LNCAP (cell line): ENCODE results near the gene CAMTA1.

Source experiments
- TF ChIP-seq, protein P1 (sequence below): fragments of 450-650 bp; IDR thresholded peaks from 2 replicates; pipeline ENCODE4 v1.5.1; 2017; ENCODE audit warnings: mild to moderate bottlenecking

Gene CAMTA1

DNA sequence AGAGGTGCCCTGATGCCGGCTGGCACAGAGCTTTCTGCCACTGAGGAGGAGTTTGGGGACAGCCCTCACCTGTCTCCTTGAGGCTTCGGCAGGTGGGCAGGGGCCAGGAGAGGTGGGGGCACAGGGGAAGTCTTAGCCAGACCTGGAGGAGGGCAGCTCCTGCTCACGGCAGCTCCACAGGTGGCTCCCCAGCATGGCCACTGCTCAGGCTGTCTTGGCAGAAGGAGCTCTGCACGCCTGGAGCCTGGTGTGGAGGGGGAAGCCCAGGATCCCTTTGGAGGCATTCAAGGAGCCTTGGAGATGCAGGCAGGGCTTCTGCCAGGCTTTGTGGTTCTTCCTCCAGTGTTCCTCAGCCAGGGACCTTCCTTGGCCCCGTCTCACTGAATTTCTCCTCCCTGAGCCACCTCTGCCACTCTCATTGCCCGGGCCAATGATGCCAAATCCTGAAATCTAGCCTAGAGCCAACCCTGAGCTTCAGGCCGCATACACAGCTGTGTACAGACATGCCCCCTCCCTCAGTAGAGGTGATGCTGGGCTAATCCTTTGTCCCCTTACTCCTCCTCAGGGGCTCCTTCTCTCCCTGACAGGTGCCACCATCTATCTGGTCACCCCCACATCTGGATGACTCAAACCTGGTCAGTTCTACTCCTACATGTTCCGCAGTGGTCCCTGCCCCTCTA lies 734.1 kb downstream of the CAMTA1 start:
- TF ChIP-seq, protein P1, sequence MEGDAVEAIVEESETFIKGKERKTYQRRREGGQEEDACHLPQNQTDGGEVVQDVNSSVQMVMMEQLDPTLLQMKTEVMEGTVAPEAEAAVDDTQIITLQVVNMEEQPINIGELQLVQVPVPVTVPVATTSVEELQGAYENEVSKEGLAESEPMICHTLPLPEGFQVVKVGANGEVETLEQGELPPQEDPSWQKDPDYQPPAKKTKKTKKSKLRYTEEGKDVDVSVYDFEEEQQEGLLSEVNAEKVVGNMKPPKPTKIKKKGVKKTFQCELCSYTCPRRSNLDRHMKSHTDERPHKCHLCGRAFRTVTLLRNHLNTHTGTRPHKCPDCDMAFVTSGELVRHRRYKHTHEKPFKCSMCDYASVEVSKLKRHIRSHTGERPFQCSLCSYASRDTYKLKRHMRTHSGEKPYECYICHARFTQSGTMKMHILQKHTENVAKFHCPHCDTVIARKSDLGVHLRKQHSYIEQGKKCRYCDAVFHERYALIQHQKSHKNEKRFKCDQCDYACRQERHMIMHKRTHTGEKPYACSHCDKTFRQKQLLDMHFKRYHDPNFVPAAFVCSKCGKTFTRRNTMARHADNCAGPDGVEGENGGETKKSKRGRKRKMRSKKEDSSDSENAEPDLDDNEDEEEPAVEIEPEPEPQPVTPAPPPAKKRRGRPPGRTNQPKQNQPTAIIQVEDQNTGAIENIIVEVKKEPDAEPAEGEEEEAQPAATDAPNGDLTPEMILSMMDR = no peak

DNA sequence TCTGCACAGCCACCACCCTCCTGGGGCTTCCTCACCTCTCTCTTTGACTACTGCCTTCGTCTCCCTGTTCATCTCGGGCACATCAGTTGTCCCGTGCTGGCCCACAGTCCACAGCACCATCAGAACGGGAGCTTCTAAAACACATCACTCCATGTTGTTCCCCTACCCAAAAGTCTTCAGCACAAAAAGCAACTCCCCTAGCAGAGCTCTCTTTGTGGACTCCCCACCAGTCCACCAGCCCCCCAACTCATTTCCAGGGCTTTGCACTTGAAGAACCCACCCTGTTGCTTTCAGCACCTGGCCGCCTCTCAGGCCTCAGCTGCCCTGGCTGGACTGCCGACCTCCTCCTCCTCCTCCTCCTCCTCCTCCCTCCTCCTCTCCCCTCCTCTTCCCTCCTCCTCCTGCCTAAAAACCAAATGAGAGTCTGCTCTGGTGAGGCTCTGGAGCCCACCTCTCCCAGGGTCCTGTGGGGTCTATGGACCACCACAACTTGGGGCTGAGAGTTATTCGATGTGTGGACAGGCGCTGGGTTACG lies 734.7 kb downstream of the CAMTA1 start:
- TF ChIP-seq, protein P1 = no peak

DNA sequence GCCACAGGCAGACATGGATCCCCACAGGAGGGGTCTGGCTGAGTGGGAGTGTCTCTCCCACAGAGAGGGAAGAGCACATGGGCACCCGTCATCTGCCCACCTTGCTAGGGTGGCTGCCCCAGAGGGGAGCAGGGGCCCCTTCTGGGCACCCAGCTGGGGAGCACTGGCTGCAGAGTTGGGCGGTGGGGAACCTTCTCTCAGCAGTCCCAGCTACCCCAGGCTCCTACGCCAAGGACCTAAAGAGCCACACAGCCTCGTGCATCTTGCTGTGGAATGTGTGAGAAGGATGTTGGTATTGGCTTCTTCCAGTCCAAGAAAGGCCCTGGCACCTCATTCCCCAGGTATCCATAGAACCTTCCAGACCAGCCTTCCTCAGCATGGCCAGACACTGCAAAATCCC lies 735.2 kb downstream of the CAMTA1 start:
- TF ChIP-seq, protein P1 = no peak

- TF ChIP-seq, protein P1 = no peak
Measured at GRCh38 chr1:7524341-7525337, 739.4 kb downstream of the CAMTA1 start.

DNA sequence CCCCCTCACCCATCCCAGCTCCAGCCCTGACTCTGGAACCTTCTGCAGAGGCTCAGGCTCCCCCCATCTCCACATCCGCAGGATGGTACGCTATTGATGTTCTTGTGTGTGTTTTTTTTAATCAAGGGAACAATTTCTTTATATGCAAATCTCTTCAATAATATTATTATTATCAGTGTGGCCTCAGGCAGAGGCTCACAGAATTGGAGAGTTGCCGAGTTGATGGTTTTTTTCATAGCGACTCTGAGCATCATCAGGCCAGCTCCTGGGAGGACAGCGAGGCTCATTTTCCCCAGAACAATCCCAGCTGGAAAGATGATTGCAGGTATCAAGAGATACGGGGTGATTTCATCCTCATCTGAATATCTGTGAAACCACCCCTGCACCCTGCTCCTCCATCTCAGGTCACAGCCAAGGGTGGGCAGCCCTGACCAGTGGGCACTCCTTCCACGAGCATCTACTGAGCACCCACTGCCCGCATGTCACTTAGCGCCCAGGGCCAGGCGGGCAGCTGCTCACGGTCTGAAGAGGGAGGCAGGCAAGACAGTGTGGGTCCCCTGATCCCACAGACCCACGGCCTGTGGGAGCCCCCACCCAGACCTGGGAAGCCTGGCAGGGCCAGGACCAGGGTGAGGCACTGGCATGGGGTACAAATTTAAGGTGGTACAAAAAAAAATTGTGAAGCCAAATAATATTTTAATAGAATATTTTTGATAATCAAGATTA lies 740.2 kb downstream of the CAMTA1 start:
- TF ChIP-seq, protein P1 = no peak

DNA sequence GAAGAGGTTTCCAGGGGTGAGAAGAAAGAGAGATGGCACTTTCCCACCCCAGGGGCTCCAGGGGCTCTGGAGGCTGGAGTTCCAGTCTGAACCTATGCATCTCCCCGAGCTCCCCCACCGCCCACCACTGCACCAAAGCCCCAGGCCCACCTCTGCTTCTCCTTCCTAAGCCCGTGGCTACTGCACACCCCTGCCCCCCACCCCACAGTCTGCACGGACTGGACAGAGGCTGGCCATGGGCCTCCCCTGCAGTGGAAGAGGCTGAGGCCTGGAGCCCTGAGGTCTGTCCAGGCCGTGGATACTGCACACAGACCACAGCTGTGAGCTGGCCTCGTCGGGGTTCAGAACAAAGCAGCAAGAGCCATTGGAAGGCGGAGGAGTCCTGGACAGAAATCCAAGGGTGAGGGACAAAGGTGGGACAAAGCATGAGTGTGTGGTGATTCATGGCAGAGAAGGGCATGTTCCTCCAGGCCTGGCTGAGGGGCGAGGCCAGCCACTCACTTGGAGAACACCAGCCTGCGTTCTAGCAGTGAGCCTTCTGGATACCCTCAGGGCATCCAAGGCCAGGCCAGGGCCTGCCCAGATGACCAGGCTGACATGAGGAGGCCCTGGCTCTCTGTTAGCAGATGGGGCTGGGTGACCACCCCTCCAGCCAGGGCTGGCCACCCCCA lies 741.1 kb downstream of the CAMTA1 start:
- TF ChIP-seq, protein P1 = no peak
